HG03159 (cell line): ENCODE results near the gene LMBRD1.
A peak's percentile ranks its signal among the peaks of the same experiment; 100 is the strongest.
"Not testable (repeated sequence)": the region's sequence is repeated elsewhere in the genome, so short reads cannot be mapped to it uniquely, and the experiment has no call there.

ENCODE experiments used
- ATAC-seq: cut with Tn5 transposase; IDR thresholded peaks from one replicate; pipeline ENCODE4 v1.9.1; 2021; ENCODE audit warnings: mild to moderate bottlenecking, moderate library complexity; ENCODE audit not compliant: unreplicated experiment

LMBRD1 gene

GRCh38 chr6:69756366-69756765 is 40.4 kb downstream of the LMBRD1 start:
- ATAC-seq, result no peak

GRCh38 chr6:69735027-69735426 is 61.8 kb downstream of the LMBRD1 start:
- no peak for ATAC-seq

GRCh38 chr6:69732640-69733039 is 64.2 kb downstream of the LMBRD1 start:
- ATAC-seq, result peak; percentile 65

GRCh38 chr6:69732045-69732444 is 64.8 kb downstream of the LMBRD1 start:
- ATAC-seq, result no peak

GRCh38 chr6:69729870-69730449 is 66.8 kb downstream of the LMBRD1 start:
- ATAC-seq, result no peak

- ATAC-seq, result no peak
Measured at GRCh38 chr6:69722683-69723082, 74.1 kb downstream of the LMBRD1 start.

GRCh38 chr6:69719602-69720193 is 77.1 kb downstream of the LMBRD1 start:
- peak; percentile 82 for ATAC-seq

GRCh38 chr6:69706724-69707123 is 90.1 kb downstream of the LMBRD1 start:
- ATAC-seq, result no peak

- no peak for ATAC-seq
Measured at GRCh38 chr6:69705954-69706353, 90.9 kb downstream of the LMBRD1 start.

GRCh38 chr6:69704916-69705315 is 91.9 kb downstream of the LMBRD1 start:
- no peak for ATAC-seq

GRCh38 chr6:69699655-69700054 is 97.2 kb downstream of the LMBRD1 start:
- ATAC-seq, result no peak

- ATAC-seq, result peak; percentile 63
Measured at GRCh38 chr6:69696273-69696672, 100.5 kb downstream of the LMBRD1 start.

- no peak for ATAC-seq
Measured at GRCh38 chr6:69693762-69694161, 103.0 kb downstream of the LMBRD1 start.

- ATAC-seq, result no peak
Measured at GRCh38 chr6:69690986-69691385, 105.8 kb downstream of the LMBRD1 start.

- ATAC-seq, result no peak
Measured at GRCh38 chr6:69680302-69680701, 116.5 kb downstream of the LMBRD1 start.

- ATAC-seq, result no peak
Measured at GRCh38 chr6:69673298-69673697, 123.5 kb downstream of the LMBRD1 start.

- ATAC-seq, result no peak
Measured at GRCh38 chr6:69668916-69669315, 127.9 kb downstream of the LMBRD1 start.

- ATAC-seq, result not testable (repeated sequence)
Measured at GRCh38 chr6:69666779-69667178, 130.0 kb downstream of the LMBRD1 start.

GRCh38 chr6:69665437-69665836 is 131.4 kb downstream of the LMBRD1 start:
- no peak for ATAC-seq

- no peak for ATAC-seq
Measured at GRCh38 chr6:69664551-69664950, 132.3 kb downstream of the LMBRD1 start.

- no peak for ATAC-seq
Measured at GRCh38 chr6:69663215-69663614, 133.6 kb downstream of the LMBRD1 start.

GRCh38 chr6:69650703-69651102 is 146.1 kb downstream of the LMBRD1 start:
- ATAC-seq, result no peak

- no peak for ATAC-seq
Measured at GRCh38 chr6:69647726-69648125, 149.1 kb downstream of the LMBRD1 start.
